ENCODE results near the gene RNF14. TPM values are rescaled to one million over a fixed set of nuclear protein-coding genes. Genes with fewer than 3 reads are reported as not detected.

RNF14 gene
- total and polyA plus RNA-seq, 2 of the 8 experiments (the other 6 are each of a cell fraction or from before 2014, with no cell fraction given), result 4.7 to 20.2 TPM

- TF ChIP-seq CHD7 (IDR thresholded peaks at IDR 0.05; ENCODE audit: insufficient replicate concordance, low read length), result no peak
- no peak for TF ChIP-seq MAFK (IDR thresholded peaks at IDR 0.05; ENCODE audit: low read depth, low read length)
- no peak for TF ChIP-seq ASH2L (IDR thresholded peaks at IDR 0.05; ENCODE audit: low read length)
- no peak for TF ChIP-seq CHD1 (IDR thresholded peaks at IDR 0.05; ENCODE audit: low read depth, low read length)
- TF ChIP-seq JUND (IDR thresholded peaks at IDR 0.05; ENCODE audit: low read length), result no peak
- TF ChIP-seq TEAD4 (IDR thresholded peaks at IDR 0.05; ENCODE audit: low read depth, low read length), result no peak
- no peak for TF ChIP-seq GTF2F1 (IDR thresholded peaks at IDR 0.05; ENCODE audit: borderline replicate concordance, low read depth, low read length)
- no peak for TF ChIP-seq SP2 (IDR thresholded peaks at IDR 0.05; ENCODE audit: low read length)
Measured at GRCh38 chr5:141928051-141928450, 40.9 kb upstream of the RNF14 start (continued).

All from H1 (cell line).